Heart right ventricle (tissue), 16 donors: ENCODE data around the gene FOXR1. TPM values are rescaled to one million over a fixed set of nuclear protein-coding genes. Genes with fewer than 3 reads are reported as not detected.

Experiments
- ATAC-seq, 8 donors: fragments of 200-7000 bp; cut with Tn5 transposase; one replicate each; pipeline ENCODE4 v1.9.1; 2020; ENCODE audit warnings: mild to moderate bottlenecking in 8 of 8, moderate library complexity in 8 of 8, moderate number of reproducible peaks in 1 of 8
- DNase-seq, 2 donors: peaks; one replicate each; pipeline ENCODE4 v3.0.0-alpha.2; 2020
- H3K27ac ChIP-seq, 10 donors: fragments of 200-600 bp; sonication (generic) in 2 of 10; one replicate each; pipeline versions ENCODE4 v1.5.0 to v1.8.0; 2020 to 2022; ENCODE audit warnings: mild to moderate bottlenecking in 3 of 10
- H3K27me3 ChIP-seq, 7 donors: fragments of 200-600 bp; one replicate each; pipeline ENCODE4 v1.8.0; 2021 to 2022; ENCODE audit warnings: mild to moderate bottlenecking in 2 of 7
- H3K36me3 ChIP-seq, 9 donors: fragments of 200-600 bp; sonication (generic) in 1 of 9; one replicate each; pipeline versions ENCODE4 v1.5.0 to v1.8.0; 2020 to 2022; ENCODE audit warnings: mild to moderate bottlenecking in 2 of 9
- H3K4me1 ChIP-seq, 9 donors: fragments of 200-600 bp; sonication (generic) in 1 of 9; one replicate each; pipeline versions ENCODE4 v1.5.0 to v1.8.0; 2020 to 2022; ENCODE audit warnings: mild to moderate bottlenecking in 4 of 9
- H3K4me3 ChIP-seq, 10 donors: fragments of 200-600 bp; sonication (generic) in 2 of 10; one replicate each; pipeline versions ENCODE4 v1.5.0 to v1.8.0; 2020 to 2022; ENCODE audit warnings: mild to moderate bottlenecking in 7 of 10, moderate library complexity in 2 of 10
- H3K9me3 ChIP-seq, 11 donors: fragments of 200-600 bp in 10 of 11; sonication (generic) in 2 of 11; one replicate each; pipeline versions ENCODE4 v1.5.0 to v1.8.0; 2013 to 2022; ENCODE audit warnings: mild to moderate bottlenecking in 2 of 11, control low read depth in 1 of 11, moderate library complexity in 1 of 11
- CTCF ChIP-seq, 9 donors: fragments of 200-600 bp; sonication (generic) in 2 of 9; IDR thresholded peaks; one replicate each; pipeline versions ENCODE4 v1.5.0 to v1.8.0; 2021 to 2022; ENCODE audit warnings: antibody characterized with exemption in 9 of 9, mild to moderate bottlenecking in 5 of 9, moderate library complexity in 1 of 9
- WGBS, 2 donors: extraction: QIAGEN DNeasy Blood & Tissue Kit; methylation state at CpG; one replicate each; pipeline ENCODE4 v1.1.7; 2013; ENCODE audit warnings: inconsistent platforms in 1 of 2; 5-methylcytosine and 5-hydroxymethylcytosine counted together
- intact Hi-C, 10 donors: fragments of 100-400 bp; cut with DNase I; formaldehyde crosslinking; loops; one replicate each; pipeline versions ENCODE4 v1.11.1 to v1.14.2; 2022
- polyA plus RNA-seq, 2 donors: library from polyadenylated mRNA; stranded (reverse); fragments of 200-250 nt; gene quantifications; one replicate each; pipeline ENCODE4 v1.2.3, GENCODE V29; 2013
- total RNA-seq, 10 donors: library from RNA; stranded (reverse); fragmentation: NEBNext Ultra II Directional in 3 of 10; extraction: Animal tissue kit (Norgen Biotek cat#: 25700) in 3 of 10; gene quantifications; one replicate each; pipeline versions ENCODE4 v1.2.1 to v1.2.4, GENCODE V29; 2021 to 2023
- donor health status: Arrhythmogenic right ventricular cardiomyopathy.
- donor health status: ischemic (EF 13 %, LVEDD 7.1; RV severe dilation, severe dysfunction).
- donor health status: healthy with polysubstance abuse.
- donor health status: DM: no; HTN: yes; CAD: no.
- donor health status: DM: no; HTN: no; CAD: no.
- donor health status: ischemic (EF 25% LVEDD 6.9; RV normal size, moderate dysfunction).
- donor health status: ischemic (EF 25% LVEDD 5.7; RV mildly dilated, moderate dysfunction).
- donor health status: healthy.
- donor health status: DM: yes; HTN: yes; CAD: no.
- donor health status: Ischemic cardiomyopathy.
- donor health status: ischemic (EF 35%, LVEDD 5.7; RV mildly dilated, moderate dysfunction).
- donor health status: nonischemic (EF 11% LVEDD 7.7; RV severe dilation, severe dysfunction).
- donor health status: DM: yes; HTN: yes; CAD: no.
- donor health status: PGD.
- donor health status: ischemic (EF 29% LVEDD 5.4; RV normal size, mild dysfunction).
- donor health status: nonischemic (EF 23%, LVEDD 6.1; RV moderate dilation, normal function).

FOXR1 gene
- total and polyA plus RNA-seq, 12 donors, result not detected

- H3K36me3 ChIP-seq, result peaks cover 0 to 99% (median 16%) of the 10 kb centered on the region in 9 donors
- no peak overlapping the region for H3K4me3 ChIP-seq
- intact Hi-C loops, result no loop called here
- H3K27ac ChIP-seq, result peak overlapping the region in 1 of 10 donors; percentile 9
- no peak for TF ChIP-seq CTCF (IDR thresholded peaks at IDR 0.05)
- 81 to 85% methylated on average over 4 of the region's 4 CpGs for WGBS, 2 donors
- peaks cover 0 to 8% (median 0%) of the 10 kb centered on the region in 9 donors for H3K4me1 ChIP-seq
- no peaks in the 10 kb centered on the region for H3K9me3 ChIP-seq
- H3K27me3 ChIP-seq, result no peaks in the 10 kb centered on the region
- DNase-seq, result no peak
- no peak for ATAC-seq
Measured at GRCh38 chr11:119006656-119007055, 35.1 kb downstream of the FOXR1 start.

DNA sequence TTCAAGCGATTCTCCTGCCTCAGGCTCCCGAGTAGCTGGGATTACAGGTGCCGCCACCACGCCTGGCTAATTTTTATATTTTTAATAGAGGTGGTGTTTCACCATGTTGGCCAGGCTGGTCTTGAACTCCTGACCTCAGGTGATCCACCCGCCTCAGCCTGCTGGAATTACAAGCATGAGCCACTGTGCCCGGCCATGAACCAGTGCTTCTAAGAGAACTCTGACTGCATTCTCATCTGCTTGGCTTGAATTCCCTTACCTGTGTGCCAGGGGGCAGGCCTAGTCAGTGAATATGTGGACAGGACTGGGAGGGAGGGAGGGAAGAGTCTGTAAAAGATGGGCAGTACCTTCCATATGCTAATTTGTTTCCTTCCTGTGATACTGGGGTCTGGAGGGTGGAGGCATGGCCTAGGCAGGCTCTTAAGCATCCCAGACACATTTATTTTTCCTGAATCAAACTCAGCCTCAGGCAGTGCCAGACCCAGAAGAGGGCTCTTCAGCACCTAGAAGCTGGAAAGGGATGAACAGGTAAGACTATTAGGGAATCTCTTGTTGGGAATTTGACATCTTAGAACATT lies 40.0 kb downstream of the FOXR1 start:
- DNase-seq, result no peak
- no peak overlapping the region for H3K27ac ChIP-seq
- no peak overlapping the region for H3K4me3 ChIP-seq
- TF ChIP-seq CTCF (IDR thresholded peaks at IDR 0.05), result no peak
- H3K36me3 ChIP-seq, result peaks cover 0 to 99% (median 20%) of the 10 kb centered on the region in 9 donors
- no peaks in the 10 kb centered on the region for H3K27me3 ChIP-seq
- 89 to 95% methylated on average over 6 of the region's 6 CpGs for WGBS, 2 donors
- intact Hi-C loops, result loop anchor here in 1 of 10 donors (10.0 kb wide), 1 partner anchor 53 kb away; the partner anchor contains the start of gene VPS11
- H3K4me1 ChIP-seq, result peaks cover 0 to 16% (median 10%) of the 10 kb centered on the region in 9 donors
- H3K9me3 ChIP-seq, result no peaks in the 10 kb centered on the region
- no peak for ATAC-seq

- 80 to 84% methylated on average over 3 of the region's 3 CpGs for WGBS, 2 donors
- Histone ChIP-seq H3K4me3 (no peak overlapping the region), H3K9me3 (no peaks in the 10 kb centered on the region), H3K27ac (no peak overlapping the region), H3K4me1 (peaks cover 2 to 23% (median 18%) of the 10 kb centered on the region in 9 donors), H3K27me3 (no peaks in the 10 kb centered on the region), H3K36me3 (peaks cover 0 to 95% (median 20%) of the 10 kb centered on the region in 9 donors)
- ATAC-seq (no peak), DNase-seq (no peak)
- no peak for TF ChIP-seq CTCF (IDR thresholded peaks at IDR 0.05)
- intact Hi-C loops, result loop anchor here in 1 of 10 donors (10.0 kb wide), 1 partner anchor 52 kb away; the partner anchor contains the start of gene VPS11
Measured at GRCh38 chr11:119012629-119013170, 41.1 kb downstream of the FOXR1 start.

DNA sequence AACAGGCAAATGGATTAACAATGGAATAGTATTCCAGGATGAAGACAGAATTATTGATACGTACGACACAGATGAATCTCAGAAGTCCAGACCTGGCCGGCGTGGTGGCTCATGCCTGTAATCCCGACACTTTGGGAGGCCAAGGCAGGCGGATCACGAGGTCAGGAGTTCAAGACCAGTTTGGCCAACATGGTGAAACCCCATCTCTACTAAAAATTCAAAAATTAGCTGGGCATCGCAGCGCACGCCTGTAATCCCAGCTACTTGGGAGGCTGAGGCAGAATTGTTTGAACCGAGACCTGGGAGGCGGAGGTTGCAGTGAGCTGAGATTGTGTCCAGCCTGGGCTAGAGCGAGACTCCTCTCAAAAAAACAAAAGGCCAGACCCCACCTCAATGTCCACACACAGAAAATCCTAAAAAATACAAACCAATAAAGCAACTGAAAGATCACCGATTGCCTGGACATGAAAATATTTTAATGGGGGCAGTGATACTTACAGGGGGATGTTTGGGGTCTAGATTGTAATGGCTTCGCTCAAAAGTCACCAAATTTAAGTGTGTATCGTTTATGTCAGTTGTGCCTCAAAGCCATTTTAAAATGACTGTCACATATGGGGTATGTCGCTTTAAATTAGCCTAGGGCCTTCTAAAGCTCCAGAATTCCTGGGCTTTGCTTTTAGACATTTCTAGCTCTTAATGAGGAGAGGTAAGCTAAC lies 42.8 kb downstream of the FOXR1 start:
- Histone ChIP-seq H3K27ac (no peak overlapping the region), H3K4me1 (peaks cover 2 to 27% (median 21%) of the 10 kb centered on the region in 9 donors), H3K4me3 (no peak overlapping the region), H3K36me3 (peaks cover 0 to 79% (median 20%) of the 10 kb centered on the region in 9 donors), H3K9me3 (no peaks in the 10 kb centered on the region), H3K27me3 (no peaks in the 10 kb centered on the region)
- DNase-seq, result no peak
- ATAC-seq, result no peak
- WGBS, 2 donors, result 95 to 96% methylated on average over 17 of the region's 17 CpGs
- no peak for TF ChIP-seq CTCF (IDR thresholded peaks at IDR 0.05)
- intact Hi-C loops, result loop anchor here in 1 of 10 donors (10.0 kb wide), 1 partner anchor 50 kb away; the partner anchor contains the start of gene VPS11
